A549 (cell line): ENCODE data around the gene MAP2K7.
A peak's percentile ranks its signal among the peaks of the same experiment; 100 is the strongest.

Experiments
- CBX8 ChIP-seq: fragments of 200-600 bp; sonication (generic); IDR thresholded peaks from 2 replicates; pipeline ENCODE4 v1.6.1; 2016
- CEBPB ChIP-seq, 2 experiments: fragments of >200 bp in 1 of 2; sonication (Bioruptor Twin) in 1 of 2; formaldehyde crosslinking in 1 of 2; IDR thresholded peaks; 2 replicates each; pipeline ENCODE4 v1.6.1; 2012 to 2016
- EP300 ChIP-seq, 2 experiments: fragments of >200 bp; sonication (Bioruptor Twin); formaldehyde crosslinking; IDR thresholded peaks; 2 replicates in 1 of 2; 3 replicates in 1 of 2; pipeline ENCODE4 v1.6.1; 2016 to 2017
- HDAC2 ChIP-seq: fragments of 200-600 bp; sonication (generic); IDR thresholded peaks from 2 replicates; pipeline ENCODE4 v1.6.1; 2016
- MAZ ChIP-seq: fragments of 150-350 bp; IDR thresholded peaks from 2 replicates; pipeline ENCODE4 v1.6.1; 2014; ENCODE audit warnings: antibody characterized with exemption, low read depth, low read length, borderline replicate concordance
- PHF8 ChIP-seq: fragments of 200-600 bp; sonication (generic); IDR thresholded peaks from 2 replicates; pipeline ENCODE4 v1.6.1; 2016; ENCODE audit warnings: low read depth, mild to moderate bottlenecking, antibody characterized with exemption, moderate library complexity, borderline replicate concordance
- POLR2A ChIP-seq: IDR thresholded peaks from 2 replicates; pipeline ENCODE4 v1.6.1; 2012; ENCODE audit warnings: mild to moderate bottlenecking, low read length
- RARB ChIP-seq: fragments of 250-450 bp; sonication (Bioruptor Pico); IDR thresholded peaks from 2 replicates; pipeline ENCODE4 v1.8.0; 2021; ENCODE audit warnings: mild to moderate bottlenecking, moderate library complexity
- REST ChIP-seq: fragments of 200-600 bp; sonication (generic); IDR thresholded peaks from 2 replicates; pipeline ENCODE4 v1.6.1; 2016; ENCODE audit warnings: antibody characterized with exemption, mild to moderate bottlenecking, moderate library complexity
- SMC3 ChIP-seq: fragments of >200 bp; sonication (Bioruptor Twin); formaldehyde crosslinking; IDR thresholded peaks from 3 replicates; pipeline ENCODE4 v1.6.1; 2018; ENCODE audit warnings: inconsistent platforms
- TF ChIP-seq, protein P1 (sequence below): fragments of >200 bp; sonication (Bioruptor Twin); formaldehyde crosslinking; IDR thresholded peaks from 3 replicates; pipeline ENCODE4 v1.5.1; 2016
- TF ChIP-seq, protein P2 (sequence below): fragments of >200 bp; sonication (Bioruptor Twin); formaldehyde crosslinking; IDR thresholded peaks from 2 replicates; pipeline ENCODE4 v1.6.1; 2016

DNA sequence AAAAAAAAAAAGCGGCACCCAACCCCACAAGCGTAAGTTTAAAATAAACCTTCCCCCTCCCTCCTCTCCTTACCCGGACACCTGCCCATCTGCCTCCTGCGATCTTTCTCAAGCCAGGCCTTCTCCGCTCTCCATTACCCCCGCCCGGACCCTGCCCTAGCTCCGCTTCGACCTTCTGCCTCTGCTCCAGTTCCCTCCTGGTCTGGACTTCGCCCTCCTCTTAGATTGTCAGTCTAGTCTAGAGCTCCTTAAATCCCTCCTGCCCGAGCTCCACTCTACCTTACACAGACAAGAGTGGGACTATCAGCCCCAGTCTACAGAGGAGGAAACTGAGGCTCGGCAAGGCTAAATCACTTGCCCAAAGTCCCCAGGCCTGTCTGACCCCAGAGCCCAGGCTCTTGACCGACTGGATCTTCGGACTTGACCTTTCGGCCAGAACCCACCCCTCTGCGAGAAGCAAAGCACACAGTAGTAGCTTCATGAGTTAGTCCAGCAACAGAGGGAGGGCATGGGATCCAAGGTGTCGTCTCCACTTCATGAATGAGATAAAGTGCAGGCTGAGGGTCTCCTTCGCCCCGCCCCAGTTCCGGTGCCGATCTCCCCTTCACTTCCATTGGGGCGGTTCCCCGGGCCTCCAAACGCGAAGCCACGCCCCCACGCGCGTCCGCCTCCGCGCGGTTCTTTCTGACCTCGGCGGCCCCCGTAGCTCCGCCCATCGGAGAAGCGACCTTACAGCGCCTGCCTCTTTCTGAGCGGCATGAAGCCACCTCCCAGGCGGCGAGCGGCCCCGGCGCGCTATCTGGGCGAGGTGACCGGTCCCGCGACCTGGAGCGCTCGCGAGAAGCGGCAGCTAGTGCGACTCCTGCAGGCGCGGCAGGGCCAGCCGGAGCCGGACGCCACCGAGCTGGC lies 16.2 kb downstream of the MAP2K7 start, which contains the start of gene SNAPC2:
- TF ChIP-seq MAZ (no peak), RARB (CRISPR knock-in tag) (no peak), HDAC2 (no peak), POLR2A (peak; percentile 51), SMC3 (no peak), EP300 (IDR thresholded peaks at IDR 0.05) (no peak), CEBPB (IDR thresholded peaks at IDR 0.05) (no peak), PHF8 (0 out of 2 replicates have a peak, but pooled peaks have one; percentile 20), CBX8 (no peak), REST (peak; percentile 45)
- TF ChIP-seq, protein P1, sequence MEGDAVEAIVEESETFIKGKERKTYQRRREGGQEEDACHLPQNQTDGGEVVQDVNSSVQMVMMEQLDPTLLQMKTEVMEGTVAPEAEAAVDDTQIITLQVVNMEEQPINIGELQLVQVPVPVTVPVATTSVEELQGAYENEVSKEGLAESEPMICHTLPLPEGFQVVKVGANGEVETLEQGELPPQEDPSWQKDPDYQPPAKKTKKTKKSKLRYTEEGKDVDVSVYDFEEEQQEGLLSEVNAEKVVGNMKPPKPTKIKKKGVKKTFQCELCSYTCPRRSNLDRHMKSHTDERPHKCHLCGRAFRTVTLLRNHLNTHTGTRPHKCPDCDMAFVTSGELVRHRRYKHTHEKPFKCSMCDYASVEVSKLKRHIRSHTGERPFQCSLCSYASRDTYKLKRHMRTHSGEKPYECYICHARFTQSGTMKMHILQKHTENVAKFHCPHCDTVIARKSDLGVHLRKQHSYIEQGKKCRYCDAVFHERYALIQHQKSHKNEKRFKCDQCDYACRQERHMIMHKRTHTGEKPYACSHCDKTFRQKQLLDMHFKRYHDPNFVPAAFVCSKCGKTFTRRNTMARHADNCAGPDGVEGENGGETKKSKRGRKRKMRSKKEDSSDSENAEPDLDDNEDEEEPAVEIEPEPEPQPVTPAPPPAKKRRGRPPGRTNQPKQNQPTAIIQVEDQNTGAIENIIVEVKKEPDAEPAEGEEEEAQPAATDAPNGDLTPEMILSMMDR, result no peak
- TF ChIP-seq, protein P2, sequence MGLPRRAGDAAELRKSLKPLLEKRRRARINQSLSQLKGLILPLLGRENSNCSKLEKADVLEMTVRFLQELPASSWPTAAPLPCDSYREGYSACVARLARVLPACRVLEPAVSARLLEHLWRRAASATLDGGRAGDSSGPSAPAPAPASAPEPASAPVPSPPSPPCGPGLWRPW, result no peak
